Duodenal mucosa (tissue), 2 donors: ENCODE data around the gene IL1RAPL2.

Experiments used
- H3K27ac ChIP-seq: one replicate; pipeline ENCODE4 v1.7.0; 2013; ENCODE audit warnings: low read depth, low read length
- H3K27me3 ChIP-seq, 2 donors: one replicate each; pipeline ENCODE4 v1.7.0; 2013; ENCODE audit warnings: low read length in 2 of 2, control low read depth in 1 of 2; ENCODE audit not compliant: insufficient read depth in 2 of 2, control insufficient read depth in 1 of 2
- H3K36me3 ChIP-seq, 2 donors: one replicate each; pipeline ENCODE4 v1.7.0; 2013; ENCODE audit warnings: low read length in 2 of 2, control low read depth in 1 of 2; ENCODE audit not compliant: insufficient read depth in 2 of 2, control insufficient read depth in 1 of 2
- H3K4me1 ChIP-seq, 2 donors: one replicate each; pipeline ENCODE4 v1.7.0; 2013; ENCODE audit warnings: low read length in 2 of 2, control low read depth in 1 of 2; ENCODE audit not compliant: insufficient read depth in 2 of 2, control insufficient read depth in 1 of 2
- H3K4me3 ChIP-seq, 2 donors: one replicate each; pipeline ENCODE4 v1.7.0; 2013; ENCODE audit warnings: low read length in 2 of 2, low read depth in 1 of 2
- H3K9ac ChIP-seq, 2 donors: one replicate each; pipeline ENCODE4 v1.7.0; 2013; ENCODE audit warnings: low read length in 2 of 2, low read depth in 1 of 2
- H3K9me3 ChIP-seq, 2 donors: one replicate each; pipeline ENCODE4 v1.7.0; 2013; ENCODE audit warnings: low read length in 2 of 2, control low read depth in 1 of 2; ENCODE audit not compliant: control insufficient read depth in 1 of 2

IL1RAPL2 gene

DNA sequence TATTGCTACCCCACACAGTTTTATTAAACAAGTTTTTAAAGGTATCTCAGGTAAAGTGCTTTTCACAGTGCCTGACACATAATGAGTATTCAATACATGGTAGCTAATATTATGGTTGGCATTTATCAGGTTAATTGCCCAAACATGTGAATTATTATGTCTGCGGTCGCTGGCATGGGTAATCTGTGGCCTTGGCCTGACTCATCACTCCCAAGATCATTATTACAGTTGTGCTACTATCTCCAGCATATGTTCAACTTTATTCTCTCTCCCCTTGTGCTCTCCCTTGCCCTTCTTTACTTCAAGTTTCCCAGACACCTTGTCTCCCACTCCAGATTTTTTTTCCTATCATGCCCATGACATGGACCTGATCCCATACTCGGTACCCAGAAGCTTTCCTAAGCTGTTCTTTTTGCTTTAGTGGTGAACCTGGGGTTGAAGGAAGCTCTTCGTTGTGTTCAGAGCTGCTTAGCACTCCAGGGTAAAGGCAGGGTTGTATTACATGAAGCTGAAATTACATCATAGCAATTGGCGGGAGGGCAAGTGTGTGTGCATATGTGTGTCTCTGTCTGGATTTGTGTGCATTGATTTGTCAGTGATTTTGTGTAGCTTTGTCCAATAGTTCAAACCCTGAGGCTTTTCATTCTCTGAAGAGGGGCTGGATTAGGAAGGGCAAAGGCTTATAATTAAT lies 1079.8 kb downstream of the IL1RAPL2 start:
- H3K4me1 ChIP-seq, result no peaks in the 10 kb centered on the region
- no peak overlapping the region for H3K9ac ChIP-seq
- H3K9me3 ChIP-seq, result no peaks in the 10 kb centered on the region
- no peak overlapping the region for H3K27ac ChIP-seq
- H3K36me3 ChIP-seq, result no peaks in the 10 kb centered on the region
- no peaks in the 10 kb centered on the region for H3K27me3 ChIP-seq
- no peak overlapping the region for H3K4me3 ChIP-seq

DNA sequence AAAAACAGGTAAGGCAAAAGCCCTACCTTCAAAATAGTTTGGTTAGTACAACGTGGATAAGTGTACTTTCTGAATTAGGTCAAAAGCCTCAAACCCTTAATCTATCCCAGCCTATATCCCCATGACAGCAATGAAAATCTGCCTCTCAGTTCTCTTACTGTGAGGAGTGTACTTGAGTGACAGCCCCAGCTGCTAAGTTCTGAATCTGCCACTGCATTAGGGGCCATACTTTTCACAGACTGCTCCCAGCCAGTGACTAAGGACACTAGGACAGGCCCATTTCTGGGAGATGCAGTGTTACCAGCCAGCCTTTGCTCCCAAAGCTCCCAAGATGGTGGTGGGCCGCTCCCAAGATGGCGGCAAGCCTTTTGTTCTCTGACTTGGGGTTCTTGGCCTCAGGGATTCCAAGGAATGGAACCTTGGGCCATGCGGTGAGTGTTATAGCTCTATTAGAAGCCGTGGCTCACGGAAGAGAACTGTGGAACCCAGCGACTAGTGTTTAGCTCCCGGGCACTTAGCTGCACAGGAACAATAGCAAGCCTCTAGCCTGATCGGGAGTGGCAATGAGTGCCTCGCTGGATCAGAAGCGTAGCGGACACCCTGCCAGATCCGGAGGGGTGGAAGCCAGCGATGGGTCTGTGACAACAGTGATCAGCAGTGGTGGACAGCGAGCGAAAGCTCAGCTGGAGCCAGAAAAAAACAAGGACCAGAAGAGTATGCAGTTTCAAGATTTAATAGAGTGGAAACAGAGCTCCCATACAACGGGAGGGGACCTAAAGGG lies 1080.8 kb downstream of the IL1RAPL2 start:
- H3K27ac ChIP-seq, result no peak overlapping the region
- no peaks in the 10 kb centered on the region for H3K36me3 ChIP-seq
- H3K9ac ChIP-seq, result no peak overlapping the region
- no peaks in the 10 kb centered on the region for H3K27me3 ChIP-seq
- no peaks in the 10 kb centered on the region for H3K9me3 ChIP-seq
- no peaks in the 10 kb centered on the region for H3K4me1 ChIP-seq
- no peak overlapping the region for H3K4me3 ChIP-seq

DNA sequence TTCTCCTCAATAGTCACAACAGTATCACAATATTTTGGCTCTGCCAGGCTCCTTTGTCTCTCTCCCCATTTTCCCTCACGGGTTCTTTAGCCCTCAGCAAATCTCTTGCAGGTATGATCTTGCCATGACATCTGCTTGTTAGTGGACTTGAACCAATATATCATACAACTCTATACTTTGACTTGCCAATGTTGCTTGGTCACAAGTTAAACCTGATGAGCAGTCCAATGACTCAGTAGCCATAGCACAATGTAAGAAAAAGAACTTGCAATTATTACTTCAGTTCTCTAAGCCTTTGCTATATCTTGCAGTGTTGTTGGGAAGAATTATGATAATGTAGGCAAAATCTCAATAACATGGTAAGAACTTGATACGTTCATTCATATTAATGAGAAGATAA lies 1081.8 kb downstream of the IL1RAPL2 start:
- no peak overlapping the region for H3K4me3 ChIP-seq
- no peaks in the 10 kb centered on the region for H3K9me3 ChIP-seq
- no peaks in the 10 kb centered on the region for H3K36me3 ChIP-seq
- H3K27ac ChIP-seq, result no peak overlapping the region
- H3K4me1 ChIP-seq, result no peaks in the 10 kb centered on the region
- no peak overlapping the region for H3K9ac ChIP-seq
- H3K27me3 ChIP-seq, result no peaks in the 10 kb centered on the region

DNA sequence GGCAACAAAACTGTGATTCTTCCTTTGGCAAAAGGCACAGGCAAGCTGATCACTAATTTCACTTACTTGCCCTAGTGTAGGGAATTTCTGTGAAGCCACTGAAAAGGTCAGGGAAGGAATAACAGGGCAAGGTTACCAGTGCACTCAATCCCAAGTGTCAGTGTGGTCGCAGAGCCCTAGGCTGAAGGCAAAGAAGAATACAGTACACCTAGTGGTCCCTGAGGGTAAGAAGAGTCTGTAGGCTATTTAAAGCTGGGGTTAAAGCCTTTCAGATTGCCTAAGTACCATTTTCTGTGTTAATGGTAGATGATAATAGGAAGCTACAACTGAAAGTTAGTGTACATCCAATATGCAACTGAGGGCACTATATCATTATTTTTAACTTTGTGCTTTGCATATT lies 1082.7 kb downstream of the IL1RAPL2 start:
- Histone ChIP-seq H3K4me3 (no peak overlapping the region), H3K36me3 (no peaks in the 10 kb centered on the region), H3K27me3 (no peaks in the 10 kb centered on the region), H3K4me1 (no peaks in the 10 kb centered on the region), H3K9ac (no peak overlapping the region), H3K9me3 (no peaks in the 10 kb centered on the region), H3K27ac (no peak overlapping the region)

DNA sequence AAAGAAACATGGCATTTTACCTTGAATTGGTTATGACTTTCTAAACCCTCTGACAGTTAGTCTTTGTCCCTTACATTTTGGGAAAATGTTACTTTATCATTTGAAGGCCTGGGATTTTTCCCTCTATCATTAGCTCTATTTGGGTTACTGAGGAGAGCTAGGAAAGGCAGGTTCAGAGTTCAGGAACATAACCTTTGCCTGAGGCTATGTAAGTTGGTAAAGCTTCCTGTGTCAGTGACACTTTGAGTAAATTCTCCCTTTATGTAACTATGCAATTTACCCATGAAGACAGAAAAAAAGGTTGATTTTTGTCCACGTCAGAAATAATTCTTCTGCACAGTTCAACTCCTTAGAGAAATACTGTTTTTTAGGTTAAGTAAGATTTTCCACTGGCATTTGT lies 1084.6 kb downstream of the IL1RAPL2 start:
- Histone ChIP-seq H3K9ac (no peak overlapping the region), H3K4me3 (no peak overlapping the region), H3K36me3 (no peaks in the 10 kb centered on the region), H3K4me1 (no peaks in the 10 kb centered on the region), H3K9me3 (no peaks in the 10 kb centered on the region), H3K27ac (no peak overlapping the region), H3K27me3 (no peaks in the 10 kb centered on the region)

DNA sequence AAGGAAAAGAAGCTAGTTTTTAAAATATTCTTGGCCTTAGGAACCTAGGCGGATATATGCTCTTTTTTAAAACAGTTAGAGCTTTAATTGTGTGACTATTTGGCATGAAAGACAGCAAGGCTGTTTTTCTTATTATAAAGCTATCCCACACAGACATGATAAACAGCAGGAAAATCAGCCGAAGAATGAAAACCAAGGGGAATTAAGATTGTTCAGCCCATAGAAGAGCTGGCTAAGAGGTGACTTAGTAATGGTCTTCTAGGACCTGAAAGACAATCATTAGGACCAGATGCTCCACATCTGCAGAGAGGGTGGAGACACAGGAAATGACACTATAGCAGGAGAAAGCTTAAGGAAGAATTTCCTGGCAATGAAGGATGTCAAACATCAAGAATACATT lies 1085.0 kb downstream of the IL1RAPL2 start:
- no peaks in the 10 kb centered on the region for H3K36me3 ChIP-seq
- H3K9me3 ChIP-seq, result no peaks in the 10 kb centered on the region
- H3K4me3 ChIP-seq, result no peak overlapping the region
- H3K9ac ChIP-seq, result no peak overlapping the region
- H3K27me3 ChIP-seq, result no peaks in the 10 kb centered on the region
- no peaks in the 10 kb centered on the region for H3K4me1 ChIP-seq
- H3K27ac ChIP-seq, result no peak overlapping the region

DNA sequence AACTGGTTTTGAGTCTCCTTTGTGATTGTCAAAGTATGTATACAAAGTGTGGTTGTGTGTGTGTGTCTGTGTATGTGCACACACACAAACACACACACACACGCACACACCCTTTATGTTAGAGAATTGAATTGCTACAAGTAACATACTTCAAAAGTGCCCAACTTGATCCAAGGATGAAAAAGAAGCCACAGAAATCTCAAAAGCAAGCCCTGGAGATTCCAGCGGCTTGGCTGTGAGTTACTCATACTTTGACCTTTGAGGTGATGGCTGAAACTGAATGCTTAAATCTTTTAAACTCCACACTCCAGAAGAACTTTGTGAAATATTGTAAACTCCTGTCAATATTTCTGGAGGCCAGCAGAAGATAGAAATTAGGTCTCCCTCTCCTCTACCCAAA lies 1087.9 kb downstream of the IL1RAPL2 start:
- H3K36me3 ChIP-seq, result no peaks in the 10 kb centered on the region
- no peak overlapping the region for H3K9ac ChIP-seq
- no peaks in the 10 kb centered on the region for H3K9me3 ChIP-seq
- H3K4me3 ChIP-seq, result no peak overlapping the region
- H3K4me1 ChIP-seq, result no peaks in the 10 kb centered on the region
- H3K27me3 ChIP-seq, result no peaks in the 10 kb centered on the region
- no peak overlapping the region for H3K27ac ChIP-seq

DNA sequence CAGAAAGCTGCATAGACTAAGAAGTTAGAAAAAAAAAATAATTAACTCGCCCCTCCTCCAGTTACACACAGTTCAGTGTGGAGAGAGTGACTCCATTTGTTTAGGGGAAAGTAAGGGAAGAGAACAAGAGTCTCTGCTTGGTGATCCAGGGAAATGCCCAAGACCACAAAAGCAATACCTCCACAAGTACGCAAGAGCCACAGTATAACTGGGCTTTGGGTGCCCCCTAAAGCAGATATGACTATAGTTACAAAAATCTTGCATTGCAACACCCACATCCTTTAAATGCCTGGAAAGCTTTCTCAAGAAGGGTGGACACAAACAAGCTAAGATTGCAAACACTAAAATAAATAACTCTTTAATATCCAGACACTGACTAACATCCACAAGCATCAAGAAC lies 1092.1 kb downstream of the IL1RAPL2 start:
- Histone ChIP-seq H3K27me3 (no peaks in the 10 kb centered on the region), H3K9ac (no peak overlapping the region), H3K4me1 (no peaks in the 10 kb centered on the region), H3K4me3 (no peak overlapping the region), H3K36me3 (no peaks in the 10 kb centered on the region), H3K9me3 (no peaks in the 10 kb centered on the region), H3K27ac (no peak overlapping the region)

DNA sequence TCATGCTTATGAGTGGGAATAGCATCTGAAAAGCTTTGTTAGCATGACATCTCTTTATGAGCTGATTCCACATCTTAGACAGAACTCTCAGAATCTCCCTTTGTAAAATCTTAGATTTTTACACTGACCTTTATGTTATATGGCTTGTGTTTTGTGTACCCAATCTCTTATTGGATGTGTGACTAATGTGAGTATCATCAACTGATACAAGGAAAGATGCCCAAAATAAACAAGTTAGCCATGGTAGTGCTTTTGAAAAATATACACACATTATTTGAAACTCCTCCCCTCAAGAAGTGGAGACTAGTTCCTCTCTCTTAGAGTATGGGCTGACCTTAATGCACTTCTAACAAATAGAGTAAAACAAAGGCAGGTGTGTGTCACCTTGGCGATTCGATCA lies 1096.2 kb downstream of the IL1RAPL2 start:
- Histone ChIP-seq H3K9me3 (no peaks in the 10 kb centered on the region), H3K4me1 (no peaks in the 10 kb centered on the region), H3K36me3 (no peaks in the 10 kb centered on the region), H3K27me3 (no peaks in the 10 kb centered on the region), H3K27ac (no peak overlapping the region), H3K4me3 (no peak overlapping the region), H3K9ac (no peak overlapping the region)

DNA sequence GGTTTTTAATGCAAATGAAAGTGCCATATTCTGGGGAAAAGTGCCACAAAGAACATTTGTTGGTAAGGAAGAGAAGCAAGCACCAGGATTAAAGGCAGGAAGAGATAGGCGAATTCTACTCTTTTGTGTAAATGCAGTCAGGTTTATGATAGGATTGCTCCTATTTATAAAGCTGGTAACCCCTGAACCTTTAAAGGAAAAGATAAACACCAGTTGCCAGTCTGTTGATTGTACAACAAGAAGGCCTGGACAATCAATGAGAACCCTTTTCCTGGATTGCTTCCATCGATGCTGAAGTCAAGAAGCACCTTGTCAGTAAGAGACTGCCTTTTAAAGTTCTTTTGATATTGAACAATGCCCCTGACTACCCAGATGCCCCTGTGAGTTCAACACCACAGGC lies 1098.2 kb downstream of the IL1RAPL2 start:
- Histone ChIP-seq H3K36me3 (no peaks in the 10 kb centered on the region), H3K27me3 (no peaks in the 10 kb centered on the region), H3K9me3 (no peaks in the 10 kb centered on the region), H3K4me1 (no peaks in the 10 kb centered on the region), H3K27ac (no peak overlapping the region), H3K4me3 (no peak overlapping the region), H3K9ac (no peak overlapping the region)
